HepG2 (cell line): ENCODE results near the gene ANKS1A.

Source experiments
- KLF12 ChIP-seq: sonication (generic); formaldehyde crosslinking; IDR thresholded peaks from 2 replicates; pipeline ENCODE4 v1.4.0; 2020; ENCODE audit warnings: missing genetic modification reagents, borderline replicate concordance
- MEIS1 ChIP-seq: sonication (generic); formaldehyde crosslinking; IDR thresholded peaks from 2 replicates; pipeline ENCODE4 v1.9.0; 2021; ENCODE audit warnings: mild to moderate bottlenecking, missing genetic modification reagents, moderate library complexity, borderline replicate concordance
- MYC ChIP-seq: sonication (generic); formaldehyde crosslinking; IDR thresholded peaks from 2 replicates; pipeline ENCODE4 v1.9.0; 2021; ENCODE audit warnings: missing genetic modification reagents, borderline replicate concordance
- NFE2L1 ChIP-seq: sonication (generic); formaldehyde crosslinking; IDR thresholded peaks from 2 replicates; pipeline ENCODE4 v1.4.0; 2020; ENCODE audit warnings: missing genetic modification reagents, mild to moderate bottlenecking, borderline replicate concordance
- POLR2A ChIP-seq, 2 experiments: IDR thresholded peaks; 2 replicates each; pipeline ENCODE4 v1.6.1; 2011; ENCODE audit warnings: low read depth in 2 of 2, low read length in 2 of 2, mild to moderate bottlenecking in 1 of 2, moderate library complexity in 1 of 2; ENCODE audit not compliant: insufficient read depth in 1 of 2
- SRSF1 ChIP-seq: fragments of 200-400 bp; formaldehyde crosslinking; optimal IDR thresholded peaks from 2 replicates; pipeline ENCODE3; 2017; ENCODE audit warnings: mild to moderate bottlenecking, low read depth, low read length, moderate library complexity
- TFAP4 ChIP-seq: sonication (generic); IDR thresholded peaks from 2 replicates; pipeline ENCODE4 v1.6.1; 2016; ENCODE audit warnings: low read depth, borderline replicate concordance
- ZNF263 ChIP-seq: sonication (generic); formaldehyde crosslinking; IDR thresholded peaks from 2 replicates; pipeline ENCODE4 v1.4.0; 2020; ENCODE audit warnings: missing genetic modification reagents
- ZNF468 ChIP-seq: sonication (generic); formaldehyde crosslinking; IDR thresholded peaks from 2 replicates; pipeline ENCODE4 v1.8.0; 2022; ENCODE audit warnings: mild to moderate bottlenecking, moderate library complexity, missing genetic modification reagents

- TF ChIP-seq NFE2L1 (CRISPR knock-in tag) (no peak), ZNF263 (CRISPR knock-in tag) (no peak), KLF12 (CRISPR knock-in tag) (no peak), POLR2A (IDR thresholded peaks at IDR 0.05; ENCODE audit: insufficient read depth in 1 of 2, low read depth in 2 of 2, low read length in 2 of 2) (no peak), MYC (CRISPR knock-in tag) (no peak), ZNF468 (CRISPR knock-in tag) (no peak), SRSF1 (no peak), TFAP4 (no peak), MEIS1 (CRISPR knock-in tag) (no peak)
Measured at GRCh38 chr6:35078226-35078850, 189.3 kb downstream of the ANKS1A start.
